SK-N-SH treated with all-trans-retinoic acid at 6 μM for 48 hours (cell line): ENCODE measurements around the gene UNC13C.

Experiments used
- ATAC-seq: fragments of 200-7000 bp; cut with Tn5 transposase; 3 replicates; pipeline ENCODE4 v1.9.1; 2020; ENCODE audit warnings: mild to moderate bottlenecking, moderate library complexity
- ARNTL ChIP-seq: fragments of 450-650 bp; formaldehyde crosslinking; IDR thresholded peaks from 2 replicates; pipeline ENCODE4 v1.5.0; 2020; ENCODE audit warnings: low read depth, mild to moderate bottlenecking, moderate library complexity, borderline replicate concordance
- BACH2 ChIP-seq: fragments of 250-450 bp; sonication (Bioruptor Pico); IDR thresholded peaks from 2 replicates; pipeline ENCODE4 v1.9.0; 2021; ENCODE audit warnings: mild to moderate bottlenecking, borderline replicate concordance
- ESRRG ChIP-seq: fragments of 250-450 bp; sonication (Bioruptor Pico); IDR thresholded peaks from 2 replicates; pipeline ENCODE4 v1.6.1; 2021; ENCODE audit warnings: mild to moderate bottlenecking
- GLIS3 ChIP-seq: fragments of 250-450 bp; sonication (Bioruptor Pico); IDR thresholded peaks from 2 replicates; pipeline ENCODE4 v1.5.0; 2020; ENCODE audit warnings: mild to moderate bottlenecking, moderate library complexity
- ISL1 ChIP-seq: fragments of 250-450 bp; sonication (Bioruptor Pico); IDR thresholded peaks from 2 replicates; pipeline ENCODE4 v2.1.2; 2022; ENCODE audit warnings: mild to moderate bottlenecking, moderate library complexity
- OSR1 ChIP-seq: fragments of 250-450 bp; sonication (Bioruptor Pico); IDR thresholded peaks from 2 replicates; pipeline ENCODE4 v1.8.0; 2022; ENCODE audit warnings: moderate library complexity, mild to moderate bottlenecking, inconsistent platforms
- PPARA ChIP-seq: fragments of 250-450 bp; sonication (Bioruptor Pico); IDR thresholded peaks from 2 replicates; pipeline ENCODE4 v1.5.0; 2020; ENCODE audit warnings: mild to moderate bottlenecking, borderline replicate concordance
- TCF4 ChIP-seq: fragments of 250-450 bp; sonication (Bioruptor Pico); IDR thresholded peaks from 2 replicates; pipeline ENCODE4 v1.8.0; 2021; ENCODE audit warnings: mild to moderate bottlenecking, moderate library complexity, borderline replicate concordance
- TOX ChIP-seq: fragments of 250-450 bp; sonication (Bioruptor Pico); IDR thresholded peaks from 2 replicates; pipeline ENCODE4 v1.8.0; 2021; ENCODE audit warnings: mild to moderate bottlenecking, moderate library complexity, borderline replicate concordance
- ZC3H10 ChIP-seq: fragments of 250-450 bp; sonication (Bioruptor Pico); IDR thresholded peaks from 2 replicates; pipeline ENCODE4 v1.5.1; 2021; ENCODE audit warnings: mild to moderate bottlenecking, moderate library complexity
- ZFP3 ChIP-seq: fragments of 250-450 bp; sonication (Bioruptor Pico); IDR thresholded peaks from 2 replicates; pipeline ENCODE4 v1.5.0; 2020; ENCODE audit warnings: mild to moderate bottlenecking, moderate library complexity
- ZFP30 ChIP-seq: fragments of 450-650 bp; formaldehyde crosslinking; IDR thresholded peaks from 2 replicates; pipeline ENCODE4 v1.5.0; 2022; ENCODE audit warnings: mild to moderate bottlenecking, moderate library complexity
- ZNF70 ChIP-seq: fragments of 450-650 bp; formaldehyde crosslinking; IDR thresholded peaks from 2 replicates; pipeline ENCODE4 v1.5.0; 2020; ENCODE audit warnings: mild to moderate bottlenecking, moderate library complexity
- TF ChIP-seq, protein P1 (sequence below): fragments of 250-450 bp; sonication (Bioruptor Pico); IDR thresholded peaks from 2 replicates; pipeline ENCODE4 v1.5.1; 2021; ENCODE audit warnings: mild to moderate bottlenecking, moderate library complexity
- TF ChIP-seq, protein P2 (sequence below): fragments of 250-450 bp; sonication (Bioruptor Pico); IDR thresholded peaks from 2 replicates; pipeline ENCODE4 v1.5.0; 2020; ENCODE audit warnings: mild to moderate bottlenecking, moderate library complexity
- TF ChIP-seq, protein P3 (sequence below): fragments of 250-450 bp; sonication (Bioruptor Pico); IDR thresholded peaks from 2 replicates; pipeline ENCODE4 v1.8.0; 2020; ENCODE audit warnings: mild to moderate bottlenecking, moderate library complexity, borderline replicate concordance
- TF ChIP-seq, protein P4 (sequence below): fragments of 250-450 bp; sonication (Bioruptor Pico); IDR thresholded peaks from 2 replicates; pipeline ENCODE4 v1.5.1; 2020; ENCODE audit warnings: low read depth, mild to moderate bottlenecking, moderate library complexity

UNC13C gene

DNA sequence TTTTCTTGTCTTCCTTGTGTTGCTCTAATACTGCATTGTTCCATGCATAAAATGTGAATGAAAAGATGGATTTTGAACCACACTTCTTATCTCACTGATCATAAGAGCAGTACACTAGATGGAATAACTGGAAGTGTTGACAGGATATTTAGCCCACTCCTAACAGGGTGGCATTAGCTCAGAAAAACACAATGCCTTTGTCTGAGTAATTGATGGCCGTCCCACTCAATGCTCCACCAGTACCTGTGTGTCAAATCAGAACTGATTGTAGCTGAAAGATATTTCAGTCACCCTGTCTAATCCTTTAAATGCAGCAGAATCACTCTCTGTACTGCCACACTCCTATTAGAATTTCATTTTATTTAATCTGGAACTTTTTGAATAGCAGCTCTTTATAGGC lies 526.5 kb downstream of the UNC13C start:
- no peak for ATAC-seq
- TF ChIP-seq, protein P1, sequence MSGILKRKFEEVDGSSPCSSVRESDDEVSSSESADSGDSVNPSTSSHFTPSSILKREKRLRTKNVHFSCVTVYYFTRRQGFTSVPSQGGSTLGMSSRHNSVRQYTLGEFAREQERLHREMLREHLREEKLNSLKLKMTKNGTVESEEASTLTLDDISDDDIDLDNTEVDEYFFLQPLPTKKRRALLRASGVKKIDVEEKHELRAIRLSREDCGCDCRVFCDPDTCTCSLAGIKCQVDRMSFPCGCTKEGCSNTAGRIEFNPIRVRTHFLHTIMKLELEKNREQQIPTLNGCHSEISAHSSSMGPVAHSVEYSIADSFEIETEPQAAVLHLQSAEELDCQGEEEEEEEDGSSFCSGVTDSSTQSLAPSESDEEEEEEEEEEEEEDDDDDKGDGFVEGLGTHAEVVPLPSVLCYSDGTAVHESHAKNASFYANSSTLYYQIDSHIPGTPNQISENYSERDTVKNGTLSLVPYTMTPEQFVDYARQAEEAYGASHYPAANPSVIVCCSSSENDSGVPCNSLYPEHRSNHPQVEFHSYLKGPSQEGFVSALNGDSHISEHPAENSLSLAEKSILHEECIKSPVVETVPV, result no peak
- TF ChIP-seq TOX (CRISPR knock-in tag) (no peak), TCF4 (no peak), ARNTL (no peak), PPARA (no peak), GLIS3 (CRISPR knock-in tag) (no peak), ISL1 (CRISPR knock-in tag) (no peak), BACH2 (no peak)
- TF ChIP-seq, protein P2, sequence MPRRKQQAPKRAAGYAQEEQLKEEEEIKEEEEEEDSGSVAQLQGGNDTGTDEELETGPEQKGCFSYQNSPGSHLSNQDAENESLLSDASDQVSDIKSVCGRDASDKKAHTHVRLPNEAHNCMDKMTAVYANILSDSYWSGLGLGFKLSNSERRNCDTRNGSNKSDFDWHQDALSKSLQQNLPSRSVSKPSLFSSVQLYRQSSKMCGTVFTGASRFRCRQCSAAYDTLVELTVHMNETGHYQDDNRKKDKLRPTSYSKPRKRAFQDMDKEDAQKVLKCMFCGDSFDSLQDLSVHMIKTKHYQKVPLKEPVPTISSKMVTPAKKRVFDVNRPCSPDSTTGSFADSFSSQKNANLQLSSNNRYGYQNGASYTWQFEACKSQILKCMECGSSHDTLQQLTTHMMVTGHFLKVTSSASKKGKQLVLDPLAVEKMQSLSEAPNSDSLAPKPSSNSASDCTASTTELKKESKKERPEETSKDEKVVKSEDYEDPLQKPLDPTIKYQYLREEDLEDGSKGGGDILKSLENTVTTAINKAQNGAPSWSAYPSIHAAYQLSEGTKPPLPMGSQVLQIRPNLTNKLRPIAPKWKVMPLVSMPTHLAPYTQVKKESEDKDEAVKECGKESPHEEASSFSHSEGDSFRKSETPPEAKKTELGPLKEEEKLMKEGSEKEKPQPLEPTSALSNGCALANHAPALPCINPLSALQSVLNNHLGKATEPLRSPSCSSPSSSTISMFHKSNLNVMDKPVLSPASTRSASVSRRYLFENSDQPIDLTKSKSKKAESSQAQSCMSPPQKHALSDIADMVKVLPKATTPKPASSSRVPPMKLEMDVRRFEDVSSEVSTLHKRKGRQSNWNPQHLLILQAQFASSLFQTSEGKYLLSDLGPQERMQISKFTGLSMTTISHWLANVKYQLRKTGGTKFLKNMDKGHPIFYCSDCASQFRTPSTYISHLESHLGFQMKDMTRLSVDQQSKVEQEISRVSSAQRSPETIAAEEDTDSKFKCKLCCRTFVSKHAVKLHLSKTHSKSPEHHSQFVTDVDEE (CRISPR knock-in tag), result no peak
- TF ChIP-seq, all 23 proteins: peak for 0

DNA sequence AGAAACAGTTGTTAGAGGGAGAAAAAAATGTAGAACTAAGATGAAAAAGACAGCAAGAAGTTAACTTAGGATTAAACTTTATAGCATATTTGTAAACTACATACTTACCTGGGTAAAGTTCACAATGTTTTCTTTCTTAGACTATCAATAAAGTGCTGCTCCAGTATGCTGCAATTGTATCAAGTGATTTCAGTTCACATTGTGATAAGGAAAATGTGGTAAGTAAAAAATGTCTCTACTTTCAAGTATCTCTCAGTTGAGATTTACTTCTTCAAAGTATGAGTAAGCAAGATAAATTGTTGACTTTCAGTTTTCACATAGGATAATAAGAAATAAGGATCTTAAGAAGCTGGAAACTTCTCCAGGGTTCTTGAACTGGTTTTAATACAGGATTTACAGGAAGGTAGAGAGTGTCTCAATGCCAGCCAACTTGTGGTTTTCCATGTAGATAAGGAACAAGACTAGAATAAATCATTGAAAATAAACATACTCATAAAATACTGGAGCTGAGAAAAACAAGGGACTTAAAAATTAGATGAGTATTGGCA lies 528.8 kb downstream of the UNC13C start:
- no peak for ATAC-seq
- TF ChIP-seq ZFP3 (CRISPR knock-in tag) (no peak), ESRRG (CRISPR knock-in tag) (no peak), ZNF70 (no peak), ISL1 (CRISPR knock-in tag) (no peak), ZFP30 (CRISPR knock-in tag) (no peak), ARNTL (no peak)
- TF ChIP-seq, protein P3, sequence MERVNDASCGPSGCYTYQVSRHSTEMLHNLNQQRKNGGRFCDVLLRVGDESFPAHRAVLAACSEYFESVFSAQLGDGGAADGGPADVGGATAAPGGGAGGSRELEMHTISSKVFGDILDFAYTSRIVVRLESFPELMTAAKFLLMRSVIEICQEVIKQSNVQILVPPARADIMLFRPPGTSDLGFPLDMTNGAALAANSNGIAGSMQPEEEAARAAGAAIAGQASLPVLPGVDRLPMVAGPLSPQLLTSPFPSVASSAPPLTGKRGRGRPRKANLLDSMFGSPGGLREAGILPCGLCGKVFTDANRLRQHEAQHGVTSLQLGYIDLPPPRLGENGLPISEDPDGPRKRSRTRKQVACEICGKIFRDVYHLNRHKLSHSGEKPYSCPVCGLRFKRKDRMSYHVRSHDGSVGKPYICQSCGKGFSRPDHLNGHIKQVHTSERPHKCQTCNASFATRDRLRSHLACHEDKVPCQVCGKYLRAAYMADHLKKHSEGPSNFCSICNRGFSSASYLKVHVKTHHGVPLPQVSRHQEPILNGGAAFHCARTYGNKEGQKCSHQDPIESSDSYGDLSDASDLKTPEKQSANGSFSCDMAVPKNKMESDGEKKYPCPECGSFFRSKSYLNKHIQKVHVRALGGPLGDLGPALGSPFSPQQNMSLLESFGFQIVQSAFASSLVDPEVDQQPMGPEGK (CRISPR knock-in tag), result no peak
- TF ChIP-seq, protein P4, sequence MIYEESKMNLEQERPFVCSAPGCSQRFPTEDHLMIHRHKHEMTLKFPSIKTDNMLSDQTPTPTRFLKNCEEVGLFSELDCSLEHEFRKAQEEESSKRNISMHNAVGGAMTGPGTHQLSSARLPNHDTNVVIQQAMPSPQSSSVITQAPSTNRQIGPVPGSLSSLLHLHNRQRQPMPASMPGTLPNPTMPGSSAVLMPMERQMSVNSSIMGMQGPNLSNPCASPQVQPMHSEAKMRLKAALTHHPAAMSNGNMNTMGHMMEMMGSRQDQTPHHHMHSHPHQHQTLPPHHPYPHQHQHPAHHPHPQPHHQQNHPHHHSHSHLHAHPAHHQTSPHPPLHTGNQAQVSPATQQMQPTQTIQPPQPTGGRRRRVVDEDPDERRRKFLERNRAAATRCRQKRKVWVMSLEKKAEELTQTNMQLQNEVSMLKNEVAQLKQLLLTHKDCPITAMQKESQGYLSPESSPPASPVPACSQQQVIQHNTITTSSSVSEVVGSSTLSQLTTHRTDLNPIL (CRISPR knock-in tag), result no peak
- TF ChIP-seq, protein P1, result no peak

DNA sequence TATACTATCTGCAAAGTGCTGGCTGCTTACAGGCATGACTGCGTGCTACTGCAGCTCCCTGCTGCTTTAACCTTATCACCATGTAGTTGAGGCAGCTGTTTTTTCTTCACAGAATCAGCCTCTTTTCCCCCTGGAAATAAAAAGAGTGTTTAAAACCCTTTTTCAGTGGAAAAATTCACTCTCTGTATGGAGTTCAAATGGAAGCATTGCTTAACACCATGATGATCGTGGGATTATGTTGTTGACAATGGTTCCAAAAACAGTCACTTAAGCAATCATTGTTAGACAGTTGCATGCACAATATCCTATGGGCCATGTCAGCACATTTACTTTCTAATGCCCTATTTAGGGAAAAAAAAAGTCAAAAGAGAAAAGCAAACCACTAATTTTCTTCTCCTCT lies 536.4 kb downstream of the UNC13C start:
- ATAC-seq, result no peak

More for the DNA sequence above, 536.4 kb downstream of the UNC13C start:
- TF ChIP-seq, protein P3 (CRISPR knock-in tag), result no peak
- TF ChIP-seq ZFP30 (CRISPR knock-in tag) (no peak), OSR1 (CRISPR knock-in tag) (no peak), ZC3H10 (no peak), TOX (CRISPR knock-in tag) (no peak)
